Inflammatory macrophage treated with lipopolysaccharide for 1 hour (primary cell): ENCODE measurements around the gene TAAR6.
"Not testable (repeated sequence)": the region's sequence is repeated elsewhere in the genome, so short reads cannot be mapped to it uniquely, and the experiment has no call there.

ENCODE experiments used
- DNase-seq, 2 donors: peaks; one replicate each; pipeline ENCODE4 v3.0.0-alpha.2; 2020 to 2022

TAAR6 gene

DNA sequence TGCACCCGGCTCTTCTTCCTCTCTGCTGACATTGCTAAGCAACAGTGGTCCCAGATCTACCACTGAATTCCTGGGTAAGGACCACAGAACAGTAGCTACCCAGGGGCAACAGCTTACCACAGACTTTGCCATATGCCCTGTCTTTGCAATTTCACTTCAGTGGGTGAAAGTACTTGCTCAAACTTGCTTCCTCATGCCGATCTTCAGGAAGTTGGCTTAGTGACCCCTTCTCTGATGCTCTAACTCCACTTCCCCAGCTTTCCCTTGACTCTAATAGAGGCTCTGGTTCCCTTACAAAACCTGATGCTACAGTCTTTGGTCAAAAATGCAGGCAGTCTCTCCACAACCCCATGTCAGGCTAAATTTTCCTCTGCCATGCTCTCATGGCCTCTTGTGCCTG, 22.7 kb downstream of the TAAR6 start:
- peak; percentile 33 to 47 for DNase-seq

DNA sequence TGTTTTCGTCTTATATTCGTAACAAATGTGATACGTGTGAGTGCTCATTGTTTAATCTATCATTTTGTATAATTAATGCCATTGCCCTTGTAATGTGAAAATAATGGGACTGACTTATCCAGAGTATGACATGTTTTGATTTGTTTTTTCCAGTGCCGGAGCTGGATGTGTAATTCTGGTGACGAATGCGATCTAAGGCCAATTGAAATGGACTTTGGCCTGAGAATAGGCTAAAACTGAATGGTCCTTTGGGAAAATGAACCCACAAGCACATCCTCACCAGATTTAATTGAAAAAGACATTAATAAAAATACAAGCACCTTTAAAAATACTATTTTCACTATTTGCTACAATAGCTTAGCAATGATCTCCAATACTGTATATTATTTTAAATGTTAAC, 26.1 kb downstream of the TAAR6 start:
- no peak for DNase-seq

DNA sequence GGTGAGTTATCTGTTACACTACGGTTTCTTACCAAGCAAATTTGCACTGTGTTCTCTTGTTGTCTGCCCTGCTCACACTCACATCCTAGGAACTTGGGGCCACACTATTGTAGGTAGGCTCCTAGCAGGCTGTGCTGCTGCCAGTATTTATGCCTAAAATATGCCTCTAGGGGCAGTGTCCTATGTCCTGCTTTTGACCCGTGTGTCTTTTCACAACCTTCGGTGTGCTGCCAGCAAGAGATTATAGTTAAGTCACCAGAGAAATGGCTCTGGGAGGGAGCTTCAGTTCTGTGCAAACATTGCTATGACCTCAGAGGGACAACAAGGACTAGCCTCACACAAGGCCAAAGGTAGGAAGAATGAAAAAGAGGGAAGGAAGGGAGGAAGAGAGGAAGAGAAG, 28.4 kb downstream of the TAAR6 start:
- DNase-seq = peak; percentile 9 to 26

DNA sequence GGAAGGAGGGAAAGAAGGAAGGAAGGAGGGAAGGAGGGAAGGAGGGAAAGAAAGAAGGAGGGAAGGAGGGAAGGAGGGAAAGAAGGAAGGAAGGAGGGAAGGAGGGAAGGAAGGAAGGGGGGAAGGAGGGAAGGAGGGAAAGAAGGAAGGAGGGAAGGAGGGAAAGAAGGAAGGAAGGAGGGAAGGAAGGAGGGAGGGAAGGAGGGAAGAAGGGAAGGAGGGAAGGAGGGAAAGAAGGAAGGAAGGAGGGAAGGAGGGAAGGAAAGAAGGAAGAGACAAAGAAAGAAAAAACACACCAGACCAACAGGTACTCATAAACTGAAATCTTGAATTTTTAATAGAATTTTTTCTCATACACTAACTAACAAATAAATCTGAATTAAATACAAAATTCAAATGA, 30.8 kb downstream of the TAAR6 start:
- DNase-seq = not testable (repeated sequence)

DNA sequence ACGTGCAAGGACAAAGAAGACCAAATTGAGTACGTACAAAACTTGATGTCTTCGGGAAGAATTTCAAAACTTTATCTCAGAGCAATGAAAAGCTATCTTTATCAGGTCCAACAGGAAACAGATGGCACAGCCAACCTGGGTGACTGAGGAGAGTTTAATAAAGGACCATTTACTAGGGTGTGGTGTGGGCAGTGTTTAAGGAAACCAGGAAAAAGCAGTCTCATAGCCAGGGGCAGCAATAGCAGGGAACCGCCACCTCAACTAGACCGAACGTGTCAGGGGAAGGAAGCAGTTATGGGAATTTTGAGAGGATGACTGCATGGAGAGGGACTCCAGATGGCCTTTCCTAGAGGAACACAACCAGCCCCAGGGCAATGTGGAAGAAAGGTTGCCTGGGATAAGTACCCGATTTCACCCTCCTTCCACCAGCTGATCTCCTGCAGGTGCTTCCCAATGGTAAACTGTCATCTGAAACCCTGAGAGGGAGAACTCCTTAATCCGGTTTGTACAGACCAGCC, 34.6 kb downstream of the TAAR6 start:
- no peak for DNase-seq

DNA sequence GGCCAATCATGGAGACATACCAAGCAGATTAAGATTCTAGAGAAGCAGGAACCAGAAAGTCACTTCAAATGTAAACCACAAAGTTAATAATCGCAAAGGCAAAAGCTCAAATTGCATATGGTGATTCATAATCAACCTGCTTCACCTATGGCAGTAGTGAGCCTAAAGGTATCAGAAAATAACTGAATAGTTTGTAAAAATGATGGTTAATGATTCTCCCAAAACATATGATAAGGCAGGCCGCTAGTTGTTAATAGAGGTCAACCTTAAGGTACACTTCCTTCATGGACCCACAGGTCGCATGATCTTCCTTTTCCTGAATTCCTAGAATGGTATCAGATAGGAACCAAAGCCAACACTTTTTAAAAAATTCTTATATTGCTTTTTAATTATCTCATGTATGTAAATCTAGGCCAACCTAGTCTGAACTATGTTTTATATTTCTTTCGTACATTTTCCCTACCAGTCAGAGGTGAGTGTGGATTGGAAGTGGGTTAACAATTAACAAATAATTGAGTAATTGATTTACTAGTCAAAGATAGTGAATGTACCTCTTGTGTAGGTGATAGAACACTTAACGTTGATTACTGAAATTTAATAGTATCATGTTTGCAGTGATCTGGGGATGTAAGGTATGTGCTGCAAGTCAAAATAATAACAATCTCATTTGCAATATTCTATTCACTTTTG, 37.6 kb downstream of the TAAR6 start:
- DNase-seq = no peak

DNA sequence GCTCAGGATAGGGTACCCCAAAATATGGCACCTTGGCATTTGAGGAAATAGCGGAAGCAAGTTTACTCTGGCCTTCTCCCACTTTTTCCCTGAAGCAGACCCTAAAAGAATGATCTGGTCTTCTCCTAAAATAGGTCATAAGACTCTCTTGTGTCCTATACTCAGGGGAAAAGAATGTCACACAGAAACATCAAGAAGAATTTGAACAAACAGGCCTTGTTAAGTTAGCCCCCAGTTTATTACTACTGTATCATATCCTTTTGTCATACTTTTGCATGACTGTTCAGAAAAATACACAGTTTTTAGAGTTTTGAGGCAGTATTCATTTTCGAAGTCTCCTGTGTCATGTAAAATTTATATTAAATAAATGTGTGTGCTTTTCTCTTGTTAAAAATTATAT, 41.5 kb downstream of the TAAR6 start:
- DNase-seq = no peak

DNA sequence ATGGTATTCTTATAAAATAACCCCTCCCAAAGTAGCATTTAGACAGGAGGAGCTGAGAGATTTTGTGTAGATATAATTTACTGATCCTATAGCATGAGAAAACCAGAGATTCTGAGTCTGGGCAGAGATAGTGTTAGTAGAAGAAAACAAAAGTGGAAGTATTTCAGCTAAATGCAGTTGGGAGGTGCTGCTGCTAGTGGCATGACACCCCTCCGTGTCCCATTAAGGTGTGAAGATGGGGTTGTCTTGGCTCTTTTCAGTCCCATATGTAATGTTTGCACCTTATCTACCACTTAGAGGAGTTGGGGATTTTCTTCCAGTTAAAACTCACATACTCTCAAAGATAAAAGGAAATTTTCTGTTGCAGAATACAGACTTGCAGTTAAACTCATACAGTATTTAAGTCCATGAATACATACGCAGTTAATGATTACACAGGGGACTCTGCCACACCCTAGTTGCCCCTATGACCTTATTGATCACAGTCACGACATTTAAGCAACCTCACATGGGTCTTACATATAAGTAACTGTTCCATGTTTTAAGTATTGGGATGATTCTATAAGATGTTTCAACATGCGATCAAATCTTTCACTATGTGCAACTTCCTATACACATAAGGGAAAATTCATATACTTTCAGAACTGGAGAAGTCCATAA, 42.5 kb downstream of the TAAR6 start:
- DNase-seq = no peak

DNA sequence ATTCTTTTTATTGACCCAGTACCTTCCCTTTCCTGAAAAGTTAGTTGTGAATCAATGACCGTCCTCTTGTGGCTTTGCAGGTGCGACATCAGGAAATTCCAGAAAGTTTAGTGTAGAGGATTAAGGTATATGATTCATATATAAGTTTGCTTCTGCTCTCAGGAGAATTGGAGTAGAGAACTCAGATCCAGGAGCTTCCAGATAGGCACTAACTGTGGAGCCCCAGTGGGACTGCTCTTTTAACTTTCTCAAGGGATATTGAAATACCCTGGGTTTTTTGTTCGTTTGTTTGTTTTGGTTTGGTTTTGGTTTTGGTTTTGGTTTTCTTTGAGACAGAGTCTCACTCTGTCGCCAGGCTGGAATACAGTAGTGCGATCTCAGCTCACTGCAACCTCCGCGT, 44.4 kb downstream of the TAAR6 start:
- DNase-seq = no peak

DNA sequence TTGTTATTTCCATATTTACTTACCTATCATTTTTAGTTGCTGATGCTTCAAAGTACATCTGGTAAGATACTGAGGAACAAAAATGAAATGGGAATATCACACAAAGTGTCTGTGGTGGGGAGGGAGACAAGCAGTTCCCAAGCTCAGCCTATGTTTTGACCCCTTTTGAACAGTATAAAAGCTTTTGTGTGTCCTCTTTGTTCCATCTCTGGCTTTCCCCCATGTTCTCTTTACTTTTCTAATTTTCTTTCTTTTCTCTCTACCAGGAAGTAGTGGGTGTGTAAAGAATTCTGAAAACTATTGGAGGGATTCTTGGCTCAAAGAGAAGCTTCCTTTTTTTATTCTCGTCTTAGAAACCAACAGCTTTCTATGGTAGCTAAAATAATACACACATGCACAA, 46.6 kb downstream of the TAAR6 start:
- no peak for DNase-seq
